CD4-positive, alpha-beta T cell treated with Interleukin-15 for 4 hours (primary cell): Measurements from ENCODE around the gene ZC3H18.

Experiments used
- DNase-seq: peaks from one replicate; pipeline ENCODE4 v3.0.0-alpha.2; 2020; ENCODE audit warnings: low spot score

ZC3H18 gene

GRCh38 chr16:88639231-88640038 is 69.2 kb downstream of the ZC3H18 start:
- DNase-seq, result no peak

- DNase-seq, result no peak
Observed at GRCh38 chr16:88640039-88640495, 69.9 kb downstream of the ZC3H18 start.

GRCh38 chr16:88640498-88641247 is 70.5 kb downstream of the ZC3H18 start:
- DNase-seq, result no peak

- no peak for DNase-seq
Observed at GRCh38 chr16:88642881-88643643, 72.9 kb downstream of the ZC3H18 start.

GRCh38 chr16:88643644-88643932 is 73.4 kb downstream of the ZC3H18 start:
- DNase-seq, result no peak

- no peak for DNase-seq
Observed at GRCh38 chr16:88645455-88645854, 75.3 kb downstream of the ZC3H18 start.

- no peak for DNase-seq
Observed at GRCh38 chr16:88645941-88646340, 75.7 kb downstream of the ZC3H18 start.

GRCh38 chr16:88646345-88647034 is 76.3 kb downstream of the ZC3H18 start:
- DNase-seq, result no peak

GRCh38 chr16:88647178-88648070 is 77.2 kb downstream of the ZC3H18 start:
- no peak for DNase-seq

- no peak for DNase-seq
Observed at GRCh38 chr16:88649195-88649923, 79.2 kb downstream of the ZC3H18 start.

GRCh38 chr16:88649924-88650748 is 79.9 kb downstream of the ZC3H18 start:
- no peak for DNase-seq

- peak; percentile 83 for DNase-seq
Observed at GRCh38 chr16:88650749-88651275, 80.6 kb downstream of the ZC3H18 start, which contains the start of gene CYBA. TSS of gene CYBA (minus strand) at chr16:88651053. CDS start at chr16:88651013, 40 bp downstream.

GRCh38 chr16:88651276-88651988 is 81.2 kb downstream of the ZC3H18 start:
- DNase-seq, result peak; percentile 67

- no peak for DNase-seq
Observed at GRCh38 chr16:88651989-88652761, 82.0 kb downstream of the ZC3H18 start.

GRCh38 chr16:88652762-88653063 is 82.5 kb downstream of the ZC3H18 start:
- no peak for DNase-seq

- no peak for DNase-seq
Observed at GRCh38 chr16:88653101-88653500, 82.9 kb downstream of the ZC3H18 start.

GRCh38 chr16:88653596-88654362 is 83.6 kb downstream of the ZC3H18 start:
- no peak for DNase-seq
